ENCODE results near the gene ESCO1. TPM values are rescaled to one million over a fixed set of nuclear protein-coding genes. Genes with fewer than 3 reads are reported as not detected.
A peak's percentile ranks its signal among the peaks of the same experiment; 100 is the strongest.

Gene ESCO1
- total and polyA plus RNA-seq, 2 of the 13 experiments (the other 11 are each of a cell fraction or from before 2014, with no cell fraction given), result 6.3 to 19.4 TPM

GRCh38 chr18:21600526-21601410, at the start of gene ESCO1 (continued):
- peak; percentile 85 for TF ChIP-seq ZBTB4 (CRISPR knock-in tag; IDR thresholded peaks at IDR 0.05; ENCODE audit: borderline replicate concordance)
- TF ChIP-seq ZHX1 (CRISPR knock-in tag; IDR thresholded peaks at IDR 0.05; ENCODE audit: low read depth), result peak; percentile 99
- peak; percentile 82; the same call in 1 of the 2 replicates for TF ChIP-seq TEF (CRISPR knock-in tag; IDR thresholded peaks at IDR 0.05)
- no peak for TF ChIP-seq ZNF597 (CRISPR knock-in tag; IDR thresholded peaks at IDR 0.05)
- TF ChIP-seq CBX5 (CRISPR knock-in tag; IDR thresholded peaks at IDR 0.05; ENCODE audit: borderline replicate concordance), result peak; percentile 88; the same call in 1 of the 2 replicates
- peak; percentile 90 for TF ChIP-seq ZMAT3 (CRISPR knock-in tag; conservative IDR thresholded peaks at IDR 0.05)
- no peak for TF ChIP-seq ZNF720 (CRISPR knock-in tag; IDR thresholded peaks at IDR 0.05)
- TF ChIP-seq REST (IDR thresholded peaks at IDR 0.05; ENCODE audit: borderline replicate concordance in 1 of 2, low read depth in 1 of 2, low read length in 2 of 2), result peak in 1 of 2 experiments; percentile 38; a peak in 1 of 4 replicates
- no peak for TF ChIP-seq MBD4 (IDR thresholded peaks at IDR 0.05; ENCODE audit: borderline replicate concordance, low read length)
- TF ChIP-seq MLXIP (CRISPR knock-in tag; IDR thresholded peaks at IDR 0.05; ENCODE audit: borderline replicate concordance), result no peak; the same call in 1 of the 2 replicates
- TF ChIP-seq ZSCAN25 (CRISPR knock-in tag; IDR thresholded peaks at IDR 0.05), result peak; percentile 29; the same call in 1 of the 2 replicates
